Mucosa of descending colon (tissue), 3 donors: ENCODE data around the gene MAN2C1. TPM values are rescaled to one million over a fixed set of nuclear protein-coding genes. Genes with fewer than 3 reads are reported as not detected.

ENCODE experiments used
- ATAC-seq: fragments of 200-7000 bp; cut with Tn5 transposase; one replicate; pipeline ENCODE4 v1.9.1; 2020; ENCODE audit warnings: mild to moderate bottlenecking, moderate library complexity
- DNase-seq, 3 donors: peaks; one replicate each; pipeline ENCODE4 v3.0.0-alpha.2; 2020
- H3K36me3 ChIP-seq: fragments of 200-600 bp; one replicate; pipeline ENCODE4 v1.8.0; 2021; ENCODE audit warnings: low read depth, mild to moderate bottlenecking
- H3K4me1 ChIP-seq: fragments of 200-600 bp; one replicate; pipeline ENCODE4 v1.8.0; 2021; ENCODE audit warnings: low read depth, mild to moderate bottlenecking
- H3K4me3 ChIP-seq: fragments of 200-600 bp; one replicate; pipeline ENCODE4 v1.8.0; 2021; ENCODE audit warnings: mild to moderate bottlenecking
- H3K9me3 ChIP-seq: fragments of 200-600 bp; one replicate; pipeline ENCODE4 v1.8.0; 2021; ENCODE audit warnings: mild to moderate bottlenecking
- CTCF ChIP-seq: fragments of 200-600 bp; IDR thresholded peaks from one replicate; pipeline ENCODE4 v1.8.0; 2022; ENCODE audit warnings: antibody characterized with exemption, mild to moderate bottlenecking
- intact Hi-C, 2 donors: fragments of 100-400 bp; cut with DNase I in 1 of 2; cut with micrococcal nuclease in 1 of 2; formaldehyde crosslinking; loops; one replicate each; pipeline versions ENCODE4 v1.11.0 to v1.11.1; 2022; cut with DNase I, micrococcal nuclease
- total RNA-seq, 3 donors: library from RNA; stranded (reverse); fragmentation: NEBNext Ultra II Directional in 2 of 3; extraction: Animal tissue kit (Norgen Biotek cat#: 25700) in 2 of 3; gene quantifications; one replicate each; pipeline versions ENCODE4 v1.2.1 to v1.2.4, GENCODE V29; 2021 to 2023
- donor health status: DM: no; HTN: no; CAD: no; lungs with moderate emphysema.
- donor health status: DM: no; HTN: no; CAD: no.
- donor health status: DM: no; HTN: yes; CAD: no.

MAN2C1 gene
- total RNA-seq, 3 donors from 2014 or later = 192 to 239 (median 217) TPM

- no peak for TF ChIP-seq CTCF
- intact Hi-C loops = no loop called here
- H3K4me3 ChIP-seq = no peak overlapping the region
- no peak for ATAC-seq
- H3K4me1 ChIP-seq = no peaks in the 10 kb centered on the region
- no peak for DNase-seq
- H3K9me3 ChIP-seq = no peaks in the 10 kb centered on the region
- H3K36me3 ChIP-seq = no peaks in the 10 kb centered on the region
These were observed 7.6 kb downstream of the MAN2C1 start for GRCh38 chr15:75360856-75361255.

GRCh38 chr15:75360391-75360790 is 8.0 kb downstream of the MAN2C1 start:
- no peaks in the 10 kb centered on the region for H3K9me3 ChIP-seq
- no peak for ATAC-seq
- no peak overlapping the region for H3K4me3 ChIP-seq
- no peak for DNase-seq
- TF ChIP-seq CTCF = no peak
- intact Hi-C loops = no loop called here
- no peaks in the 10 kb centered on the region for H3K36me3 ChIP-seq
- H3K4me1 ChIP-seq = no peaks in the 10 kb centered on the region

GRCh38 chr15:75359537-75360250 is 8.7 kb downstream of the MAN2C1 start:
- H3K9me3 ChIP-seq = no peaks in the 10 kb centered on the region
- intact Hi-C loops = no loop called here
- H3K4me1 ChIP-seq = no peaks in the 10 kb centered on the region
- no peak for DNase-seq
- no peaks in the 10 kb centered on the region for H3K36me3 ChIP-seq
- no peak for TF ChIP-seq CTCF
- peak; percentile 11 for ATAC-seq
- H3K4me3 ChIP-seq = no peak overlapping the region

GRCh38 chr15:75358771-75359536 is 9.5 kb downstream of the MAN2C1 start:
- Histone ChIP-seq H3K36me3 (no peaks in the 10 kb centered on the region), H3K4me3 (no peak overlapping the region), H3K9me3 (no peaks in the 10 kb centered on the region), H3K4me1 (no peaks in the 10 kb centered on the region)
- no peak for ATAC-seq
- DNase-seq = no peak
- intact Hi-C loops = no loop called here
- no peak for TF ChIP-seq CTCF

GRCh38 chr15:75357976-75358673 is 10.3 kb downstream of the MAN2C1 start:
- H3K36me3 ChIP-seq = no peaks in the 10 kb centered on the region
- DNase-seq (no peak), ATAC-seq (no peak)
- H3K9me3 ChIP-seq = no peaks in the 10 kb centered on the region
- H3K4me3 ChIP-seq = no peak overlapping the region
- H3K4me1 ChIP-seq = no peaks in the 10 kb centered on the region
- TF ChIP-seq CTCF = no peak
- intact Hi-C loops = no loop called here
